ENCODE measurements around the gene STIM1.

GRCh38 chr11:3815845-3816244, 39.6 kb upstream of the STIM1 start:
- TF ChIP-seq CTCF (IDR thresholded peaks at IDR 0.05) (no peak), POLR2A (IDR thresholded peaks at IDR 0.05) (no peak)

Measured in right lobe of liver (tissue), 4 donors.